GM12875 (cell line): Measurements from ENCODE around the gene ESM1.

Source experiments
- H3K4me3 ChIP-seq: one replicate; pipeline ENCODE4 v1.5.1; 2011; ENCODE audit warnings: low read depth, low read length, control low read depth
- TF ChIP-seq, protein P1 (sequence below): IDR thresholded peaks from 2 replicates; pipeline ENCODE4 v1.5.1; 2011; ENCODE audit warnings: low read depth, mild to moderate bottlenecking, control low read depth, inconsistent platforms, low read length, moderate library complexity, borderline replicate concordance; ENCODE audit not compliant: insufficient read depth

The ESM1 gene, protein sequence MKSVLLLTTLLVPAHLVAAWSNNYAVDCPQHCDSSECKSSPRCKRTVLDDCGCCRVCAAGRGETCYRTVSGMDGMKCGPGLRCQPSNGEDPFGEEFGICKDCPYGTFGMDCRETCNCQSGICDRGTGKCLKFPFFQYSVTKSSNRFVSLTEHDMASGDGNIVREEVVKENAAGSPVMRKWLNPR

DNA sequence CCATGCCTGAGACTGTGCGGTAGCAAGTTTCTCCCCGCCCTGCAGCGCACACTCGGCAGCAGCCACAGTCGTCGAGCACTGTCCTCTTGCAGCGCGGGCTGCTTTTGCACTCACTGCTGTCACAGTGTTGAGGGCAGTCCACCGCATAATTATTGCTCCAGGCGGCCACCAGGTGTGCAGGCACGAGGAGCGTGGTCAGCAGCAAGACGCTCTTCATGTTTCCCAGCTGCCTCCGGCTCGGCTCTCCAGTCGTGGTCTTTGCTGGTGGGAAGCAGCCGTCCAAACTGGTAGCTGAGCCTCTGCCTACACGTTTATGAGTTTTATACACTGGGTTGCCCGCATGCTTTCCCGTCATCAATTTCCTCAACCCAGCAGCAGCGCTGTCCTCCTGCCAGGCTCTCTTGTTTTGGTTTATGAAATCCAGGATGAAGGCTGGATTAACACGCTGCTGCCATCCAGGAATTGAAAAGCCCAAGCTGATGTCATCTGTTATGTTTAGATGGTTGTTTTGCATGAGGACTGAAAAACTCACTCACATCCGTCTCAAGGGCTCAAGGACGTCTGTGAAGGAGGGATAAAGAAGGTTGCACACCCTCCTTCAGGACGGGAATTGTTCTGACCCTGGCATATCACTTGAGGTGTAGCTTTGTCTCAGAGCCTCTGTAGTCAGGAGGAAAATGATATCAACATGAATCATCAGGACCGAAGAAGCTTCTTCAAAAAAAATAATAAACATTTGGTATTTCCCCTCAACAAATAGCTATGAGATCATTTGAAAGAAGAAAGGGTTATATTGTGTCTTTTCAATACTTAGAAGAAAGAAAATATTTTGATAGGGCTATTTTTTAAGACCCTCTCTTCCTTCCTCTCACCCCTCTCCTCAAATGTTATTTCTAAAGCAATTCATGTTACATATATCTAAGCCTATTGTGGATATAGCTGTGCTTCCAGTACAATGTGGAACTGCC, at the start of gene ESM1:
ESM1 (minus strand) TSS at position 293 of the 968 bp plus-strand sequence; CDS start at position 217, 76 bp downstream.
- TF ChIP-seq, protein P1, sequence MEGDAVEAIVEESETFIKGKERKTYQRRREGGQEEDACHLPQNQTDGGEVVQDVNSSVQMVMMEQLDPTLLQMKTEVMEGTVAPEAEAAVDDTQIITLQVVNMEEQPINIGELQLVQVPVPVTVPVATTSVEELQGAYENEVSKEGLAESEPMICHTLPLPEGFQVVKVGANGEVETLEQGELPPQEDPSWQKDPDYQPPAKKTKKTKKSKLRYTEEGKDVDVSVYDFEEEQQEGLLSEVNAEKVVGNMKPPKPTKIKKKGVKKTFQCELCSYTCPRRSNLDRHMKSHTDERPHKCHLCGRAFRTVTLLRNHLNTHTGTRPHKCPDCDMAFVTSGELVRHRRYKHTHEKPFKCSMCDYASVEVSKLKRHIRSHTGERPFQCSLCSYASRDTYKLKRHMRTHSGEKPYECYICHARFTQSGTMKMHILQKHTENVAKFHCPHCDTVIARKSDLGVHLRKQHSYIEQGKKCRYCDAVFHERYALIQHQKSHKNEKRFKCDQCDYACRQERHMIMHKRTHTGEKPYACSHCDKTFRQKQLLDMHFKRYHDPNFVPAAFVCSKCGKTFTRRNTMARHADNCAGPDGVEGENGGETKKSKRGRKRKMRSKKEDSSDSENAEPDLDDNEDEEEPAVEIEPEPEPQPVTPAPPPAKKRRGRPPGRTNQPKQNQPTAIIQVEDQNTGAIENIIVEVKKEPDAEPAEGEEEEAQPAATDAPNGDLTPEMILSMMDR = no peak
- H3K4me3 ChIP-seq = no peak within 1 kb of the TSS

DNA sequence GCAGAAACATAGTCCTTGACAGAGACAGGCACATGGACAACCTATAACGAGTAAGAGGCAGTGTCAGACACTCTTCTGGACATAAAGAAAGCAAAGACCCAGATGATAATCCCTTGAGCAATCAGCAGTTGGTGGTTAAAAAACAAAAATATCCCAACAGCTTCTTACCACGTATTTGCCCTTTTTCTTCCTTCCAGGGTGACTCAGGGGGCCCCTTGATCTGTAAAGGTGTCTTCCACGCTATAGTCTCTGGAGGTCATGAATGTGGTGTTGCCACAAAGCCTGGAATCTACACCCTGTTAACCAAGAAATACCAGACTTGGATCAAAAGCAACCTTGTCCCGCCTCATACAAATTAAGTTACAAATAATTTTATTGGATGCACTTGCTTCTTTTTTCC, 48.2 kb upstream of the ESM1 start:
- TF ChIP-seq, protein P1 = no peak
- no peak overlapping the region for H3K4me3 ChIP-seq

DNA sequence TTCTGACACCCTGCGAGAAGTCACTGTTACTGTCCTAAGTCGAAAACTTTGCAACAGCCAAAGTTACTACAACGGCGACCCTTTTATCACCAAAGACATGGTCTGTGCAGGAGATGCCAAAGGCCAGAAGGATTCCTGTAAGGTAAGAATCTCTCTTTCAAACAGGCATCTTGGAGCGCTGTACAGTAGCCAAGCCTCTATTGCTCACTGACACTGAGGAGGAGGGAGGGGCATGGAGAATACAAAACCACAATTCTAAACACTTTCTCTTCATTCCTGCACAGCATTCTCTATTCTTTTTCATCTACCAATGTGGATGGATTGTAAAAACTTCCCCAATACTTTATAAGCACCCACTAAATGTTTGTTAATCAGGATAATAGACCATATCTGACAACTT, 46.1 kb upstream of the ESM1 start:
- no peak overlapping the region for H3K4me3 ChIP-seq
- TF ChIP-seq, protein P1 = no peak

DNA sequence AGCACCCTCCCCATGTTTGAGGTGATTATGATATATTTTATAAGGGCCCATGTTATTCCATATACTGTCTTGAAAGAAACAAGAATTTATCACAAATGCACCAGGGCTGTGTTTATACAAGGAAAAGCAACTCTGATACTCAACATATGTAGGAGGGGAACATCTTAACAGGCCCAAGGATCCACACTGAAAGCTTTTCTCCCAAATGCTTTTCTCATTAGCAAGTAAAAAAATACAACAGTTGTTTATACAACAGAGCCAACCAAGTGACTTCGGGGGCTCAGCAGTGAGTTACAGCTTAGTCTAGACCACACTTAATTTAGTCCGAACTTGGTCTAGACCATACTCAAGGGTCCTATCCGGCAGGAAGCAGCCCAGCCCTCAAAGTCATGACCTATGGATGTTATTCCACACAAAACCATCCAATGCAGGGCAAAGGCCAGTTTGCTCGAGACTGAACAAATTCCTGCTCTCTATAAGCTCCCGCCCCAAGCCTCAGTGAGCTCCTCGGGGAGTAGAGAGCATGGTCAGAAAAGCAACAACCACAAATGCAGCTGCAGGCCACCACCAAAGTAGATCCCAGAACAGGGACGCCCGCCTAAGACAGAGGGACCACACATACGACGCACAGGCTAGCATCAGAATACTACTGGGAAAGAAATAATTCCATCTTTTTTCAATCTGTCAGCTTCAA, 45.4 kb upstream of the ESM1 start:
- TF ChIP-seq, protein P1 = no peak
- no peak overlapping the region for H3K4me3 ChIP-seq

- TF ChIP-seq, protein P1 = no peak
These were observed 44.8 kb upstream of the ESM1 start for GRCh38 chr5:55030220-55030619.

DNA sequence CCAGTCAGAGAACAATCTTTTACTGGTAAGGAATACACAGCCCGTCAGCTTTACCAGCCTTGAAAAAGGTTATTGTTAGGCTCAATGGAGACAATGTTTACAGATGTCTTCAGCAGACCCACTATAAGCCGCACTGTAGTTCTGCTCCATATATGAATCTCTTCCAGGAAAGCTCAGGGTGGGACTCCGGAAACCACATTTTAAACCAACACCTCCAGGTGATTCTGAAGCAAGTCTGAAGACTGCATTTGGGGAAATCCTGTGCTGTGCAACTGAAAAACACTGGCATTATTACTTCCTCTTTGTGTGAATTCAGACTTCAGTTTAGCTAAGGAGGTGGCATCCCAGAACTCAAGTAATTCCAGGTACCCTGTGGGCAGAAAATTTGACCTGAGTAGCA, 42.2 kb upstream of the ESM1 start:
- H3K4me3 ChIP-seq = no peak overlapping the region
- TF ChIP-seq, protein P1 = no peak

More at GRCh38 chr5:55030220-55030619, 44.8 kb upstream of the ESM1 start:
- H3K4me3 ChIP-seq = no peak overlapping the region

DNA sequence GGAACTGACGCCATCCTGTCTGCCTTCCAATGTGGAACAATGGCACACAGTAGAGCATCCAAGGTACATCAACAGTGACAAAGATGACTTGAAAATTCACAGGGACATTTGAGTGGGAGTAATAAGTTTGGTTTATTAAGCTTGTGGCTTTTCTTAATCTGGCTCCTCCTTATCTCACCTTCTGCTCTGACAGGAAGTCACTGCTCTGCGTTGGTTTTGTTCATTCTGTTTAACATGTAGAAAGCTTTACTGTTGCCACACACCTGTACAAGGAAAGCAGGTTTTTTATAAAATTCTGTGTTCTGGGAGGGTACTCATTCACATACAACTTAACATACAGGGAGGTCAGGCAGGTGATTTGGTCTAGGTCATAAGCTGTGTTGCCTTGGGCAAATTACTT, 37.1 kb upstream of the ESM1 start:
- TF ChIP-seq, protein P1 = no peak
- H3K4me3 ChIP-seq = no peak overlapping the region
